IgD-negative memory B cell (primary cell): Measurements from ENCODE around the gene CRADD. TPM values are rescaled to one million over a fixed set of nuclear protein-coding genes. Genes with fewer than 3 reads are reported as not detected.

Experiments used
- H3K27ac Mint-ChIP-seq, 3 donors: one replicate each; pipeline ENCODE4 v1.8.0; 2020 to 2022; ENCODE audit warnings: mild to moderate bottlenecking in 3 of 3, mixed read lengths in 3 of 3, moderate library complexity in 1 of 3
- H3K27me3 Mint-ChIP-seq: one replicate; pipeline ENCODE4 v1.8.0; 2021; ENCODE audit warnings: mixed read lengths
- H3K36me3 Mint-ChIP-seq: one replicate; pipeline ENCODE4 v1.8.0; 2020; ENCODE audit warnings: mild to moderate bottlenecking, mixed read lengths
- H3K4me1 Mint-ChIP-seq, 3 donors: one replicate each; pipeline ENCODE4 v1.8.0; 2020 to 2022; ENCODE audit warnings: mixed read lengths in 3 of 3, mild to moderate bottlenecking in 1 of 3
- H3K4me3 Mint-ChIP-seq, 4 donors: one replicate each; pipeline ENCODE4 v1.8.0; 2020 to 2022; ENCODE audit warnings: mild to moderate bottlenecking in 4 of 4, mixed read lengths in 4 of 4, moderate library complexity in 3 of 4
- H3K9me3 Mint-ChIP-seq, 3 donors: one replicate each; pipeline ENCODE4 v1.8.0; 2020 to 2021; ENCODE audit warnings: mixed read lengths in 3 of 3, mild to moderate bottlenecking in 1 of 3
- polyA plus RNA-seq: library from polyadenylated mRNA; unstranded; fragments of 300-500 nt; fragmentation: Illumina TruSeq; gene quantifications from one replicate; pipeline ENCODE4 v1.2.3, GENCODE V29; 2021

CRADD gene
- polyA plus RNA-seq, 1 donor from 2014 or later = 9.4 TPM

GRCh38 chr12:93758801-93759373 is 81.7 kb downstream of the CRADD start:
- peaks cover 3 to 6% (median 3%) of the 10 kb centered on the region in 3 donors for H3K9me3 Mint-ChIP-seq
- H3K4me3 Mint-ChIP-seq = peak overlapping the region in 1 of 4 donors; percentile 9
- peaks cover 9 to 25% (median 12%) of the 10 kb centered on the region in 3 donors for H3K4me1 Mint-ChIP-seq
- H3K36me3 Mint-ChIP-seq = peaks cover 9% of the 10 kb centered on the region
- H3K27me3 Mint-ChIP-seq = no peaks in the 10 kb centered on the region
- no peak overlapping the region for H3K27ac Mint-ChIP-seq

DNA sequence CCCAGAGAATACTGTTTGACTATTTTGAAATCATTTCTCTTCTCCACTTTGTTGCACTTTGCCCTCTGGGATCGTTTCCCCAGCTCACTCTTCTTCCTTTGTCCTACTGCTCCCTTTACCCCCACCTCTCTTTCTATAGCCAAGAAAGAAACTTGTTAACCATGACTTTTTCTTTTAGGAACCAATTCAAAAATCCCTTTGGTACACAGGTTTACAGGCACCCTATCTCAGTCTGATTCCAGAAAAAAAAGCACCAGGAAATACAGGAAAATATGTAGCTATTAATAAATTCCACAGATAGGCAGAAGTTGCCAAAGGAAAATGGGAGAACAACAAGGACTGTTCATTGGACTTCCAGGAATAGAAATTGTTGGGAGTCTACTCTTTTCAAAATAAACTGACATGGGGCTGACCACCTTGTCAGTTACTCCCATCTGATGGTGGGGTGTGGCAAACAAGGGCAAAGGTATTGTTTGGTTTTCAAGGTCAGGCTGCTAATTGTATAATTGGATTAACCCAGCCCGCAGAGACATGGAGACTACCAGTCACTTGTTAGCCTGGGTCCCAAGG is 82.4 kb downstream of the CRADD start:
- Mint-ChIP-seq H3K9me3 (peaks cover 0 to 3% (median 3%) of the 10 kb centered on the region in 3 donors), H3K27me3 (no peaks in the 10 kb centered on the region), H3K4me1 (peaks cover 9 to 25% (median 12%) of the 10 kb centered on the region in 3 donors), H3K27ac (no peak overlapping the region), H3K4me3 (peak overlapping the region in 1 of 4 donors; percentile 9), H3K36me3 (peaks cover 9% of the 10 kb centered on the region)

DNA sequence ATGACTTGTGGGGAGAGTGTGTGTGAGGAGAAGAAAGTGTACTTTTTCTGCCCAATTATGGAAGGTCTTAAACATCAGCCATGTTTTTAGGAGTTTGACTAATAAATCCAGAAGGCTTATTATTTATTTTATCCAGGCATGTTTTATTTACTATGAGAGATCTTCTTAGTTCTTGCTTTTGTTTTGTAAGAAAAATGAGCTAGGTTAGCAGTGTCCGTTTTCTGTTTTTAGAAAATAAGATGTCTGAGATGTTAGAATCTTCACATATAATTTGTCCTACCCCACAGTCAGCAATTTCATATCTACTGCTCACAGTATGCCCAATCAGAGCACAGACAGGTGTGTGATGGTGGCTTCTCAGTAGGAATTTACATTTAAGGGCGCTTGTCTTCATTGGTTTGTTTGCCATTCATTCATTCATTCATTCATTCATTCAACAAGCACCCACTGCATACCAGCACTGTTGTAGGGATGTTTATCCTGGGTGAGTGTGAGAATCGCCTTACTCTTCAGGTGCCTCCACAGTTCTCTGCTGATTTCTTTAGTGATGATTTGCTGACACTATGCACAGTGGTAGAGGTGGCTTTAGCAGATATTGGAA is 83.2 kb downstream of the CRADD start:
- H3K9me3 Mint-ChIP-seq = no peaks in the 10 kb centered on the region
- H3K4me3 Mint-ChIP-seq = no peak overlapping the region
- H3K27ac Mint-ChIP-seq = no peak overlapping the region
- peaks cover 9 to 25% (median 12%) of the 10 kb centered on the region in 3 donors for H3K4me1 Mint-ChIP-seq
- no peaks in the 10 kb centered on the region for H3K27me3 Mint-ChIP-seq
- H3K36me3 Mint-ChIP-seq = peaks cover 11% of the 10 kb centered on the region

GRCh38 chr12:93762059-93762719 is 85.0 kb downstream of the CRADD start:
- Mint-ChIP-seq H3K4me3 (no peak overlapping the region), H3K4me1 (peaks cover 11 to 22% (median 20%) of the 10 kb centered on the region in 3 donors), H3K36me3 (peaks cover 9% of the 10 kb centered on the region), H3K27me3 (no peaks in the 10 kb centered on the region), H3K27ac (no peak overlapping the region), H3K9me3 (no peaks in the 10 kb centered on the region)

DNA sequence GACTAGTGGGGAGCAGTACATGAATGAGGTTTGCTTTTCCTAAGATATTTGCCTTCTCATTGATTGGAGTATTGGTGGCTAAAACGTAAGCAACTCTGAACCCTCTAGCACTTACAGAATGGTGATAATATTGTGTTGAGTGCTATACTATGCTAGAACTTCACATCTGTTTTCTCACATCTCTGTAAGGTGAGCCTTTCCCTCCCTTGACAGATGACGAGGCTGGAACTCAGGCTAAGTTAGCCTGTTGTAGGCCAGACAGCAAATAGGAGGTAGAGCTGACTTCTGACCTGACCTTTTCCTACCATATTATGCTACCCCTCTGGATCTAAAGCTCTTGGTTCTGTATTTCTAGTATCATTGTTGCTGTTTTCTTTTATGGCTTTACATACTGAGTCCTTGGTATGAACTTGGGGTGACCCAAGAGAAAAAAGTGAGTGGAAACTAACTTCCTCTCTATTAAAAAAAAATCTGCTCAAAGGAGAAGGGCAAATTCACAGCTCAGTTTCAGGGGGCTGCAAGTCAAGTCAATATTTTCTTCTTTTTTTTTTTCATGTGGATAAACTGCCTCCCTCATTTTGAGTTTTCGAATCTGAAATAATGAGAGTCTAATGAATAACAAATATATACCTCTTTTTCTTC is 85.9 kb downstream of the CRADD start:
- H3K9me3 Mint-ChIP-seq = no peaks in the 10 kb centered on the region
- no peak overlapping the region for H3K27ac Mint-ChIP-seq
- H3K4me3 Mint-ChIP-seq = no peak overlapping the region
- H3K4me1 Mint-ChIP-seq = peaks cover 11 to 23% (median 14%) of the 10 kb centered on the region in 3 donors
- H3K27me3 Mint-ChIP-seq = no peaks in the 10 kb centered on the region
- peaks cover 7% of the 10 kb centered on the region for H3K36me3 Mint-ChIP-seq

- Mint-ChIP-seq H3K27me3 (no peaks in the 10 kb centered on the region), H3K9me3 (no peaks in the 10 kb centered on the region), H3K4me3 (no peak overlapping the region), H3K4me1 (peaks cover 13 to 23% (median 14%) of the 10 kb centered on the region in 3 donors), H3K36me3 (peaks cover 7% of the 10 kb centered on the region), H3K27ac (no peak overlapping the region)
These were observed 86.6 kb downstream of the CRADD start for GRCh38 chr12:93763746-93764147.

DNA sequence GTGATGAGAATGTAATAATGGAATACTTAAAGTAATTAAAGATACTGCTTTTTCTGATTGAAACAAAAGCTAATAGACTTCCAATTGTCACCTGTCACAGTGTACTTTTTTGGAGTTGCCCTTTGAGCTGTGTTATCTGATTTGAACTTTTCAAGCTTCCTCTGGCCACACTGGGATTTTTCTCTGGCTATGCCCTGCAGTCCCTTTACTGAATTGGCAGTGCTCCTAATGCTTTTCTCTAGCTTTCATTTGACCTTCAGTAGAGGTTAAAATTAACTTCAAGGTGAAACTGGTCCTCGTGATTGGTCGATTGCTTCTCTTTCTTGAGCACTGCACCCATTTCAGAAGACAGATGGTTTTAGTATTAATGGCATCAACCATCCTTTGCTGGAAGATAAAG is 89.2 kb downstream of the CRADD start:
- Mint-ChIP-seq H3K36me3 (peaks cover 3% of the 10 kb centered on the region), H3K27ac (no peak overlapping the region), H3K9me3 (peaks cover 0 to 2% (median 1%) of the 10 kb centered on the region in 3 donors), H3K4me3 (no peak overlapping the region), H3K27me3 (no peaks in the 10 kb centered on the region), H3K4me1 (peaks cover 8 to 16% (median 11%) of the 10 kb centered on the region in 3 donors)

GRCh38 chr12:93766796-93767523 is 89.8 kb downstream of the CRADD start:
- Mint-ChIP-seq H3K9me3 (peaks cover 0 to 2% (median 1%) of the 10 kb centered on the region in 3 donors), H3K36me3 (peaks cover 3% of the 10 kb centered on the region), H3K27ac (peak overlapping the region in 1 of 3 donors; percentile 8), H3K4me3 (no peak overlapping the region), H3K4me1 (peaks cover 7 to 17% (median 10%) of the 10 kb centered on the region in 3 donors), H3K27me3 (no peaks in the 10 kb centered on the region)

DNA sequence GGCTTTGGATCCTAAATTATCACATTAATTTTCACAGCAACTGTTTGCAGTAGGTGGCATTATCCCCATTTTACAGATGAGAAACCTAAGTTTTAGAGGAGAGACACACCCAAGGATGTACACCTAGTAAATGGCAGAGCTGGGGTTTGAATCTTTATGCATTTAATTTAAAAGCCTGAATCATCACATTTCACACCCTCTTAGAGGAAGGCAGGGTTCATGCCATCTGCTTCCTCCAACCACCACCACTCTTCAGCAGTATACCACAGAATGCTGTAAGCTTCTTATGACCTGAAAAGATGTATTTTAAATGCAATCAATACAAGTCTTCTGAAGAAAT is 90.3 kb downstream of the CRADD start:
- Mint-ChIP-seq H3K4me1 (peaks cover 9 to 21% (median 14%) of the 10 kb centered on the region in 3 donors), H3K4me3 (no peak overlapping the region), H3K9me3 (peaks cover 0 to 2% (median 1%) of the 10 kb centered on the region in 3 donors), H3K27me3 (no peaks in the 10 kb centered on the region), H3K36me3 (peaks cover 3% of the 10 kb centered on the region), H3K27ac (peak overlapping the region in 1 of 3 donors; percentile 8)

- no peak overlapping the region for H3K27ac Mint-ChIP-seq
These were observed 95.0 kb downstream of the CRADD start for GRCh38 chr12:93772003-93772700.

GRCh38 chr12:93773122-93773871 is 96.1 kb downstream of the CRADD start:
- Mint-ChIP-seq H3K9me3 (peaks cover 0 to 2% (median 1%) of the 10 kb centered on the region in 3 donors), H3K27me3 (no peaks in the 10 kb centered on the region), H3K4me1 (peaks cover 7 to 9% (median 9%) of the 10 kb centered on the region in 3 donors), H3K27ac (no peak overlapping the region), H3K4me3 (no peak overlapping the region), H3K36me3 (peaks cover 8% of the 10 kb centered on the region)

More at GRCh38 chr12:93772003-93772700, 95.0 kb downstream of the CRADD start:
- H3K9me3 Mint-ChIP-seq = peaks cover 0 to 2% (median 1%) of the 10 kb centered on the region in 3 donors
- H3K27me3 Mint-ChIP-seq = no peaks in the 10 kb centered on the region
- H3K4me1 Mint-ChIP-seq = peaks cover 9 to 12% (median 11%) of the 10 kb centered on the region in 3 donors
- no peak overlapping the region for H3K4me3 Mint-ChIP-seq
- H3K36me3 Mint-ChIP-seq = peaks cover 4% of the 10 kb centered on the region

GRCh38 chr12:93776581-93777018 is 99.4 kb downstream of the CRADD start:
- Mint-ChIP-seq H3K36me3 (peaks cover 16% of the 10 kb centered on the region), H3K9me3 (peaks cover 0 to 3% (median 0%) of the 10 kb centered on the region in 3 donors), H3K27me3 (no peaks in the 10 kb centered on the region), H3K27ac (no peak overlapping the region), H3K4me1 (peaks cover 4 to 8% (median 8%) of the 10 kb centered on the region in 3 donors), H3K4me3 (no peak overlapping the region)

GRCh38 chr12:93777254-93777653 is 100.1 kb downstream of the CRADD start:
- peaks cover 16% of the 10 kb centered on the region for H3K36me3 Mint-ChIP-seq
- H3K9me3 Mint-ChIP-seq = peaks cover 0 to 3% (median 0%) of the 10 kb centered on the region in 3 donors
- no peak overlapping the region for H3K27ac Mint-ChIP-seq
- no peaks in the 10 kb centered on the region for H3K27me3 Mint-ChIP-seq
- H3K4me3 Mint-ChIP-seq = no peak overlapping the region
- peaks cover 2 to 4% (median 2%) of the 10 kb centered on the region in 3 donors for H3K4me1 Mint-ChIP-seq
